ENCODE measurements around the gene BLOC1S5.
"Not testable (repeated sequence)": the region's sequence is repeated elsewhere in the genome, so short reads cannot be mapped to it uniquely, and the experiment has no call there.

- TF ChIP-seq CTCF, POLR2A, EP300, POLR2AphosphoS5 (IDR thresholded peaks at IDR 0.05): not testable (repeated sequence)
These were observed 18.4 kb downstream of the BLOC1S5 start for GRCh38 chr6:8045769-8046168.

Data from sigmoid colon (tissue), 4 donors.